Measurements from ENCODE around the gene ADPRHL1.
A peak's percentile ranks its signal among the peaks of the same experiment; 100 is the strongest.

The ADPRHL1 gene

GRCh38 chr13:113361406-113361805 lies 91.9 kb downstream of the ADPRHL1 start:
- no peak for DNase-seq (ENCODE audit: low read depth)
- H3K4me3 ChIP-seq (ENCODE audit: low read depth, low read length) = no peak overlapping the region
- TF ChIP-seq CTCF (IDR thresholded peaks at IDR 0.05; ENCODE audit: low read depth, low read length, missing control alignments) = no peak
- in situ Hi-C loops (cut with HindIII; ENCODE audit: low sequenced_read_pairs) = no loop called here

- no peak for TF ChIP-seq CTCF (IDR thresholded peaks at IDR 0.05; ENCODE audit: low read depth, low read length, missing control alignments)
- in situ Hi-C loops (cut with HindIII; ENCODE audit: low sequenced_read_pairs) = no loop called here
- H3K4me3 ChIP-seq (ENCODE audit: low read depth, low read length) = no peak overlapping the region
- DNase-seq (ENCODE audit: low read depth) = no peak
Measured at GRCh38 chr13:113360446-113360845, 92.8 kb downstream of the ADPRHL1 start.

- TF ChIP-seq CTCF (IDR thresholded peaks at IDR 0.05; ENCODE audit: low read depth, low read length, missing control alignments) = no peak
- no peak for DNase-seq (ENCODE audit: low read depth)
- no peak overlapping the region for H3K4me3 ChIP-seq (ENCODE audit: low read depth, low read length)
- in situ Hi-C loops (cut with HindIII; ENCODE audit: low sequenced_read_pairs) = no loop called here
Measured at GRCh38 chr13:113359571-113359970, 93.7 kb downstream of the ADPRHL1 start.

- no peak overlapping the region for H3K4me3 ChIP-seq (ENCODE audit: low read depth, low read length)
- in situ Hi-C loops (cut with HindIII; ENCODE audit: low sequenced_read_pairs) = no loop called here
- no peak for TF ChIP-seq CTCF (IDR thresholded peaks at IDR 0.05; ENCODE audit: low read depth, low read length, missing control alignments)
- no peak for DNase-seq (ENCODE audit: low read depth)
Measured at GRCh38 chr13:113358653-113359190, 94.6 kb downstream of the ADPRHL1 start.

GRCh38 chr13:113357529-113357928 lies 95.8 kb downstream of the ADPRHL1 start:
- peak; percentile 55 for DNase-seq (ENCODE audit: low read depth)
- in situ Hi-C loops (cut with HindIII; ENCODE audit: low sequenced_read_pairs) = no loop called here
- no peak overlapping the region for H3K4me3 ChIP-seq (ENCODE audit: low read depth, low read length)
- TF ChIP-seq CTCF (IDR thresholded peaks at IDR 0.05; ENCODE audit: low read depth, low read length, missing control alignments) = no peak

- H3K4me3 ChIP-seq (ENCODE audit: low read depth, low read length) = no peak overlapping the region
- DNase-seq (ENCODE audit: low read depth) = no peak
- TF ChIP-seq CTCF (IDR thresholded peaks at IDR 0.05; ENCODE audit: low read depth, low read length, missing control alignments) = no peak
- in situ Hi-C loops (cut with HindIII; ENCODE audit: low sequenced_read_pairs) = no loop called here
Measured at GRCh38 chr13:113356596-113356995, 96.7 kb downstream of the ADPRHL1 start.

- in situ Hi-C loops (cut with HindIII; ENCODE audit: low sequenced_read_pairs) = no loop called here
- DNase-seq (ENCODE audit: low read depth) = no peak
- H3K4me3 ChIP-seq (ENCODE audit: low read depth, low read length) = no peak overlapping the region
- no peak for TF ChIP-seq CTCF (IDR thresholded peaks at IDR 0.05; ENCODE audit: low read depth, low read length, missing control alignments)
Measured at GRCh38 chr13:113355621-113356020, 97.7 kb downstream of the ADPRHL1 start.

All from astrocyte of the cerebellum (primary cell).